Stimulated activated CD8-positive, alpha-beta memory T cell treated with anti-CD3 and anti-CD28 coated beads, Interleukin-2, amount 100 ng/mL, for 1 hour (primary cell): ENCODE data around the gene THSD7B.
"Not testable (repeated sequence)": the region's sequence is repeated elsewhere in the genome, so short reads cannot be mapped to it uniquely, and the experiment has no call there.

Source experiments
- DNase-seq, 2 donors: peaks; one replicate each; pipeline ENCODE4 v3.0.0-alpha.2; 2020; ENCODE audit warnings: low read depth in 2 of 2

THSD7B gene

DNA sequence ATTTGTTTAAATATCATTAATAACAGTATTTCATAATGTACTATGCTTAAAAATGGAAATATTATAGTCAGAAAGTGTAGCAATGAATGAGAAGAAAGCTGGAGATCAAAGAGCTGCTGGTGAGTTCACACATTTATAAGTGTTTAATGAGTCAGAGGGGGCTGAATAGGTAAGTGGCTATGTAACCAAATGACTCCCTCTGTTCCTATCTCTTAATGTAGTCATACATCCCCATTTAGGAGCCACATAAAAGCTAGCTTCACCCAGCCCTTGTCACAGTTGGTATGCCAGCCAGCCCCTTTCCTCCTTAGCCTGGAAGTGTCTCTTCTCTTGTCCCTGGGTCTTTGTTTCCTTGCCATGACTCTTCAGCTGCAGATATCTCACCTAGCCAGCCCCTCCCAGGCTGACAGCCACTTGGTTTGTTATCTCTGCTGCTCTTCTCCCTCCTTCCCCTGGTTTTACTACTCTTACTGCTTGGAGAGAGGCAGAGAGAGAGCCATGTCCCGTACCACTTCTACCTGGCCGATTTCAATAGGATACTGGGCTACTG, 760.4 kb downstream of the THSD7B start:
- DNase-seq = no peak

DNA sequence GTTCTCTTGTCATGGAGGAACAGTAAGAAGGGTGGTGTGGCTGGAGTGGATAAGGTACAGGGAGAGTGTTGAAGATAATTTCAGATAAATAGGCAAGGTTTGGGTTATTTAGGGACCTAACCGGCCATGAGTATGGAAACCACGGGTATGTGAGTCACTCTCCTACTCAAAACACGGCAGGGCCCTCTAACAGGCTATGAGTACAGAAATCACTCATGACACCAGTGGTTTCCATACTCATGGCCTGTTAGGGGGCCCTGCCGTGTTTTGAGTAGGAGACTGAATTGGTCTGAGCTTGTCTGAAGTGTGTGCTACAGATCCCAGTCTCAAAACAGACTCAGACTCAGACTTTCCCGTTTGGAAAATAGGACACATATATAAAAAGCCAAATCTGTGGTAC, 770.6 kb downstream of the THSD7B start:
- DNase-seq = no peak

DNA sequence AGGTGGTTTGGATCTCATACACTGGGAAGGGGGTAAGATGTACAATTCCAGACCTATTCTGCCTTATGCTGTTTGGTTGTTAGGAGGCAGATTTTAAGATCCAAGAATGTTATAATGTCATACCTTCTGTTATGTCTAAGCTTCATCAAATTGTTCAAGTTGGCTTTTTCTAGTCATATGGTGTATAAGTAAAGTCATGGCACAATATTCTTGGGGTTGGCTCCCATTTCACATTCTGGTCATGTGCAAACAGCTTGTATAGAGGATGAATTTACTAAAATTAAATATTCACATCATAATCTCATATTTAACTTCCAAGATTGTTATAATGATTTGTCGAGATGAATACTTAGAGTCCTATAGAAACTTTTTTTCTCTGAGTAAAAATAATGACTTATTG, 774.0 kb downstream of the THSD7B start:
- no peak for DNase-seq

DNA sequence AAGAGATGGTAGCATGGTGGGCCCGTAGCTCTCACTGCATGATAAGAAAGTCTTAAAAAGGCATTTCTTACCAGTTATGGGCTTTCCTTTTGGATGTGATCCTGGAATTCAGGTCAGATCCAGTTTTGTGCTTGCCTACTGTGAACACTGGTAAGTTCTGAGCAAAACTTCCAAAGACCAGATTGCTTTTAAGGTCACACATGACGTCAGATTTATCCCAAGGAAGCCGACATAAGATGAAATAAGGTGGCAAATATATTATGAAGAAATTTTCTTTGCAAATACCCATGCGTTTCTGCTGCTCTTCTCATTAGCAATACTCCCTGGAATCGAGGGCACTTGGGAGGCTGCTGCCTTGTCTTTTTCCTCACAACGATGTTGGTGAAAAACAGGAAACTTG, 782.5 kb downstream of the THSD7B start:
- DNase-seq = no peak

DNA sequence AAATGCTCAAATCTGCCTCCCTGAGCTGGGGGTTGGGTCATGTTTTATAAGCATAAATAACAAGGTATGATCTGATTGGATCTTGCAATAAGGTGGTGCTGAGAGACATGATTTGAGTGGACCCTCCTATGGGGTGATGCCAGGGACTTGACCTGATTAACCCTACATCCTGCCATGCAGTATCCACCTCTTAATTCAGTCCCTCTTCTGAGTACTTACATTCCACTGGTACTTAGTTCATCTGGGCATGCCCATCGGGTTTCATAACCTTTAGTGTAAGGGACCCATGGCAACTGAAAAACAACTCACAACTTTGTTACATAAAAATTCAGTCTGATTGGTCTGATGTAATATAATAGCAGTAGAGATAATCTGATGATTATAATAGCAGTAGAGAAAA, 801.0 kb downstream of the THSD7B start:
- DNase-seq = no peak

DNA sequence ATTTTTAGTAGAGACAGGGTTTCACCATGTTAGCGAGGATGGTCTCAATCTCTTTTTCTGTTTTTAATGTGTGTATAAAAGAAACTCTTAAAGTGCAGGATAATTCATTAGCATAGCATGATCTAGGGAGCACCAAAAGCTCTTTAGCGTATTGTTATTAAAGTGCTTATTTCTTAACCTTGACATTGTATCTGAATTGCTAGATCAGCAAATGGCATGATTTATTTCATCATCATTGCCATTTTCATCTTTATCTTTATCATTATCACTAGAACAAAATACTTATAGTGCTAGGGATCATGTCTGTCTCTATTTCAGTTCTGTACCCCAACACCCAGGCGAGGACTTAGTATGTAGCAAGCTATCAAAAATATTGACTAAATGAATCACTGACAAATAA, 805.1 kb downstream of the THSD7B start:
- no peak for DNase-seq

DNA sequence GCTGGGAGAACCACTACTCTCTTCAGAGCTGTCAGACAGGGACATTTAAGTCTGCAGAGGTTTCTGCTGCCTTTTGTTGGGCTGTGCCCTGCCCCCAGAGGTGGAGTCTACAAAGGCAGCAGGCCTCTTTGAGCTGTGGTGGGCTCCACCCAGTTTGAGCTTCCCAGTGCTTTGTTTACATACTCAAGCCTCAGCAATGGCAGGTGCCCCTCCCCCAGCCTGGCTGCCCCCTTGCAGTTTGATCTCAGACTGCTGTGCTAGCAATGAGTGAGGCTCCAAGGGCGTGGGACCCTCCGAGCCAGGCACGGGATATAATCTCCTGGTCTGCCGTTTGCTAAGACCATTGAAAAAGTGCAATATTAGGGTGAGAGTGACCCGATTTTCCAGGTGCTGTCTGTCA, 822.5 kb downstream of the THSD7B start:
- DNase-seq = not testable (repeated sequence)

DNA sequence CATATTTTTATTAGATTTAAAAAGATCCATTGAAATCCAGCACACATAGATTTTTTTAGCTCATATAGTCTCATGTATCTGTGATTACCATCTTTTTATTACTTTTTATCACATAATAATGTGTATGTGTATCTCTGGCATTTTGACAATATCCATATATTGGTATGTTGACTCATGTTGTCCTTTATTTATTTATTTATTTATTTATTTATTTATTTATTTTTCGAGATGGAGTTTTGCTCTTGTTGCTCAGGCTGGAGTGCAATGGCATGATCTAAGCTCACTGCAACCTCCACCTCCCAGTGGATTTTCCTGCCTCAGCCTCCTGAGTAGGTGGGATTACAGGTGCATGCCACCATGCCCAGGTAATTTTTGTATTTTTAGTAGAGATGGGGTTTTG, 823.2 kb downstream of the THSD7B start:
- not testable (repeated sequence) for DNase-seq

DNA sequence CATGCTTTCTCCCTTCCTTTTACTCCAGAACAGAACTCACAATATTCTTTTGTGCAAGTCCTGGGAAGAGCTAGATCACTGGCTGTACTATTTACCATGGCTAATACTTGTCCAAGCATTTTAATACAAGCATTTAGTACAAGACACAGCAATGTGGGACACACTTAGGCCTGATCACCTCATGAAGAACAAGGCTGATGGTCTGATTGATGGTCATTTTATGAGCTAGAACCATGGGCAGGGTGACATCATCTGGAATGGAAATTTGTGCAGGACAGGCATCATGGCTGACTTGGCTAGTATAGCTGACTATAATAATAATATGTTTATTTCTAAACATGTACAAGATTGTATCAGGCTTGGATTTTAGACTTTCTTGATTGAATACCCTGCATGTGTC, 824.8 kb downstream of the THSD7B start:
- no peak for DNase-seq

DNA sequence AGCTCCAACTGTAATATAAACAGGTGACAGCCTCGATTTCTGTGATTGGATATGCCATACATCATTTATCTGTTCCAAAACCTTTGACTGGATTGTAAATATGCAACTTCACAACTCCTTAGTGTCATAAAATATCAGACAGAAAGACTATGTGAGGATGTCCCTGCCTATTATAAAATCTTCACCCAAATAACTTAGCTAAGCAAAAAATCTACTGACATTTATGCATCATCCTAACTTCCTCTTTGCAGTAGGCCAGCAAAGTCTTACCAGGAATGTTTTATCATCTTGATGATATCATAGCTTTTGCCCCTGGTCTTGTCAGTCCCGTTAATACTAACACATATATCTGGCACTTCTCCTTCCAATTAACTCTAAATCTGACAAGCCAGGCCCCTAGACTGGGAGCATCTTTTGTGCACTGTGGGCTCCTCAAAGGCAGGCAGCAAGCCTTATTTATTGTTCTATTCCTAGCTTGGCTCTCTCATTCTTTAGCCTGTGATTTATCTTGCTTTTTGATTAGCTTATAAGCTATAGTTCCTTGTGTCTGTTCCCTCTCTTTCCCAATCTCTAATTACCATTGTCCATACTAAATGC, 842.5 kb downstream of the THSD7B start:
- no peak for DNase-seq

DNA sequence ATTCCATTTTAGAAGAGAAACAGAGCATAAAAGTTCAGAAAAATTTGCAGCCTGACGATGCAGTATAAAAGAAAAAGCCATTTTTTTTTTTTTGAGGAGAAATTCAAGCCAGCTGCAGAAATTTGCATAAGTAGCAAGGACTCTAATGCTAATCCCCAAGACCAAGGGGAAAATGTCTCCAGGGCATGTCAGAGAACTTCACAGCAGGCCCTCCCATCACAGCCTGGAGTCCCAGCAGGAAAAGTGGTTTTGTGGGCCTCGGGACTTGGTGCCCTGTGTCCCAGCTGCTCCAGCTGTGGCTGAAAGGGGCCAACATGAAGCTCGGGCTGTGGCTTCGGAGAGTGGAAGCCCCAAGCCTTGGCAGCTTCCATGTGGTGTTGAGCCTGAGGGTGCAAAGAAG, 873.6 kb downstream of the THSD7B start:
- DNase-seq = no peak

DNA sequence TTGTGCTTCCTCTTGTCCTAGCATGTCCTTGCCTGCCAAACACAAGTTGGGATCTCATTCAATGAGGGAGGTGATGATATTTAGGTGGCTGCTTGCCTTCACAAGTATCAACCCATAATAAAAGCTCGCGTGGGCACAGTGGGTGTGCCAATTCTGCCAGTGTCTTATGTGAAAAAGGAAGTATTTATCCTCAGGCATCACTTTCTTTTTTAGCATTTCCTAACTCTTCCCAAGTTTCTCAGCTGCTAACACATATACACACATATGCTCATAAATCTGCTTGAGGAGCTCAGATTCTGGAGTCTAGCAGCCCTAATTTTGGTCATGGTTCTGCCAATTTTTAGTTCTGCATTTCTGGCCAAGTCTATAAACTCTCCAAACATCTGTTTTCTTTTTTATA, 879.4 kb downstream of the THSD7B start:
- no peak for DNase-seq

DNA sequence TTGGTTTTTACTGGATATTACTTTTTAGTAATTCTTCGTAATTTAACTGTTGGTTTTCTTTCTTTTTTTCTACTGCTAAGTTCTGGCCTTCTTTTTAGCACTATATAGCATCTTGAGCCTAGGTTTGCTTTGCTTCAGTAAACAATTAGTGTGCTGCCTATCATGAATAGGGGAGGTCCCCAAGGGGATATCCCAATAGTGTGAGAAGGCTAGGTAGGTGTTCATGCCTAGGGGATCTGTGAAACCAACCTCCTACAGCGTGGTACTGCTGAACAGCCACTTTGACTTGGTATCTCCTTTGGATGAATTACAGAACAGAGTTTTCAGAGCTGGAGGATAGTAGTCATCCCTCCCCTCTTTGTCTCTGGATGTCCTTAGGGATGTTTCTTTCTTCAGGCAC, 888.7 kb downstream of the THSD7B start:
- no peak for DNase-seq

DNA sequence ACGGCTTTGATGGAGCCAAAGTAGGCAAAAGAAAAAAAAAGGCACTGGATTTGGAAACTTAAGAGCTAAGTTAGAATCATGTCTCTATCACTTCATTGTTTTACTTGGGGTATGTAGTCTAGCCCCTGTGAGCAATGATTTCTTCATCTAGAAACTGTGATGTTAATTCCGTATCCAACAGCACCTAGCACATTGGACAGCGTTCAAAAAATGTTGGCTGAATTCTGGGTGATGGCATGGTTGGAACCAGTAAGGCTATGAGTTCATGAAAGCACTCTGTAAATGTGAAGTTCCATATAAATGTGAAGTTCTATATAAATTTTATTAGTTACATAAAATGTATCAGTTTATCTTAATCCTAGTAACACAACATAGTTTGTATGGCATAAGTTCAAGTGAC, 890.5 kb downstream of the THSD7B start:
- DNase-seq = no peak

DNA sequence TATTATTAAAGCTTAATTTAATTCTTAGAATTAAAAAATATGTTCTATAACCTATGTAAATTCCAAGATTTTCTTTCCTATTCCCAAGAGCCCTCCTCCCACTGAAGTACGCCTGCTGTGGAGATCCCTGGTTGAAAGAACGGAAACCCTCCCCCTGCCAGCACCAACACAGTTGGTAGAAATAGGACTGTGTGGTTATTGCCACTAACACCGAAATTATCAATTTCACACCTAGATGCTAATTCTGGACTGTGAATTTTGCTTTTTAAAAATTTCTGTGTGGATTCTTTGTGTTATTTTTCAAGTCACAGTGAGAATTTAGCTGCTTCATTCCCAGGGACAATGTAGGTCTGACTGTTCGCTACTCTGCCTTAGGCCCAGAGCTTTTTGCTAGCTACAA, 893.1 kb downstream of the THSD7B start:
- no peak for DNase-seq

DNA sequence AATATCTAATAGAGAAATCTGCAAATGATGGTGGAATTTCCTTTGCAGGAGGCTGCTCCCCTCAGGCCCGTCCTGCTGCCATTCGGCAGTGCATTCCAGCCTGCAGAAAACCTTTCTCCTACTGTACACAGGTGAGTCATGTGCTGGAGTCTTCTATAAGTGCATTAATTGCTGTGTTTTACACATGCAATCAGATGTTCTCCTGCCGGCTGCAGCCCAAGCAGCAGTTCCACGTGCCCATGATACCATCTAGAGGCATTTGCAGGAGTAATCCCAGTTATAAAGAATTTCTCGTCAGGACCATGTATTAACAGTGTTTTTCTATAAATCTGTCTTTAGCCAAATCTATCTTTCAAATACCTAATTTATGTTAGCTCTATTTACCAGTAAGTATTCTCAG, 894.3 kb downstream of the THSD7B start:
- DNase-seq = no peak

DNA sequence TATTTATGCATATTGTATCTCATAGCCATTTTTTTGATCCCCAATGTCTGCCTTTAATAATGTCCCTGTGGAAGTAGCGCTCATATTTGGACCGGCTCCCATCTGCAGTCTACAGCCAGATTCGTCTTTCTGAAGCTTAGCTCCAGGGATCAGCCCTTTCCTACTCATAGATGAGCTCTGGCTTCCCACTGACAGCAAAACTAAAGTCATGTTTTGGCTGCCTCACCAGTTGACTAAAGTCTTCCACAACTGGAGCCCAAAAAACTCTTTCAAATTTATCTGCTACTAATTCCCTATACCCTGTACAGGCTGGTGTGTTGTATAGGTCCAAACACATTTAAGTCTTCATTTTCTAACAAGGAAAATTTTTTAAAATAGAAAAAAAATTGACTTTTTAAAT, 904.8 kb downstream of the THSD7B start:
- DNase-seq = no peak

DNA sequence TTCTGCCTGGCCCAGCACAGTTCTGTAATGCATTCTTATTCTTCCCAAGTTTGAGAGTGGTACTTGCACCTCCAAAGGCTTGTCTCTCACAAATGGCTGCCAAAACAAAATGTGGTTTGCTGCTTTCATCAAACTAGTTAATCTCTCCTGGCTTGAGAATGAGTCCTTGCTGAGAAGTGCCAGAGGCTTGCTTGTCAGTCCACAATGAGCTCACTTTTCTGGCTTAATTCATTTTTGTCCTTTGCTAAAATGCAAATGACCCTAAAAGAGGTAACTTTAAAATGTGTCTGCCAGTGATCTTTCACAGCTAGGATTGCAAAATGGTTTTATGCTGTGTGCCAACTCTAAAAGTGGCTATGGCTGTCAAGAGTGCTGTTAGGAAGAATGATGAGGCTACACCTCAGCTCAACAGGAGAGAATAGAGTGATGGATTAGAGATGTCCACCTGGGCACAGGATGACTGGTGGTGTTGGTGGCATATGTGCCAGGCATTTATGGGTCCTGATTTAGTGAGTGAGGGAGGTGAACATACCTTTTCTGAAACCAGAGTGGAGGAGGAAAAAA, 907.7 kb downstream of the THSD7B start:
- DNase-seq = no peak

DNA sequence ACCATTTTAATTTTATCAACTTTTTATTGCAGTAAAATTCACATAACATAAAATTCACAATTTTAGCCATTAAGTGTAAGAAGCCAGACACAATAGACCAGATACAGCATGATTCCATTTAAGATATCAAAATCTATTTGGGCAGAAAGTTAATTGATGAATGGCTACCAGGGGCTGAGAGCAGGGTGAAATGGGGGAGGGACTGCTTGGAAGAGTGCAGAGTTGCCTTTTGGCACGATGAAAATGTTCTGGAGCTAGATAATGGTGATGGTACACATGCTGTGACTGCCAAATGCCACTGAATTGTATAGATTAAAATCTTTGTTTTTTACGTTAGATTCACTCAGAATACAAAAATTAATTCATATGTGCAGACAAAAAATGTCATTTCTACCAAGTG, 909.6 kb downstream of the THSD7B start:
- DNase-seq = no peak

DNA sequence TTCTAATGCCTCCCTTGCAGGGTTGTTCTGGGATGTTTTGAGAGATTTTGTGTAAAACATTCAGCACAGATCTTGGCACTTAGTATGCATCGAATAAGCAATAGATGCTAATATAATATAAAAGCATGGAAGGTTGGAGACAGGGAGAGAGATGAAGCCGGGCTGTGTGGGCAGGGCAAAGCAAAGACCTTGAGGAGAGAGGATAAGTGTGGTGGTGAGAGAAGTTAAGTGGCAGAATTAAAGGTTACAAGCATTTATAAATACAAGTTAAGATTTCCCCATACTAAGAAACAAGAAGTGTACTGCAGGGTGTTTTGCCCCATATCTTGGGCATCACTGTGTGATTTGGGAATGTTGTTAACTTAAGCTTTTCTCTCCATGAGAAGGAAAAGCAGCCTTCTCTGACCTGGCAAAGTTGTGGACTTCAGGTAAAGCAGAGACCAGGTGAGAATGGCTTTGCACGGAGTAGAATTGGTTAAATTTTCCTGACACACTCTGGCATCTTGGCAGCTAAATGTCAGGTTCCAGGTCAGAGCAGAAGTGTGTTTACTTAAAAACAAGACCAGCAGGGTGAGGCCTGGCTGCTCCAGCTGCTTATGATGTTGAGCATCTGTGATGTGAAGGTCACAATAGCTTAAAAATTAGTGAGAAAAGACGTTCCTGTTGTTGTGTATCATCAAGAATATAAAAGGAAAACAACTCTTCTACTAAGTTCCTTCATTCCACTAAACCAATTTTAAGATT, 910.4 kb downstream of the THSD7B start:
- DNase-seq = no peak

DNA sequence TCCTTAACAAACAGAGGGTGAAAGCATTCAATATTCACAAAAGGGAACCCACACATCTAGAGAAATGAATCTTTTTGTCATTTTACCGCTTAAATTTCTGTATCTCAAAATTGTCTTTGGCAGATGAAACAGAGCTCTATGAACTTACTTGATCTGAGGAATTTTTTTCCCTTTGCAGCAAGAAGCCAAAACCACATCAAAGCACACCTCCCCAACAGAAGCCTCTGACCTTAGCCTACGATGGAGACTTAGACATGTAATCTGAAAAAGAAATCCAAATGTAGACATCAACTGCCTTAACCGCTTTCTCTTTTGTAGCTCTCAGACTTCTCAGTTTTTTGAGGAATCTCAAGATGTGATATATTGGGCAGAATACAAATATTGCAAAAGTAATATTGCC, 911.0 kb downstream of the THSD7B start:
- DNase-seq = no peak

DNA sequence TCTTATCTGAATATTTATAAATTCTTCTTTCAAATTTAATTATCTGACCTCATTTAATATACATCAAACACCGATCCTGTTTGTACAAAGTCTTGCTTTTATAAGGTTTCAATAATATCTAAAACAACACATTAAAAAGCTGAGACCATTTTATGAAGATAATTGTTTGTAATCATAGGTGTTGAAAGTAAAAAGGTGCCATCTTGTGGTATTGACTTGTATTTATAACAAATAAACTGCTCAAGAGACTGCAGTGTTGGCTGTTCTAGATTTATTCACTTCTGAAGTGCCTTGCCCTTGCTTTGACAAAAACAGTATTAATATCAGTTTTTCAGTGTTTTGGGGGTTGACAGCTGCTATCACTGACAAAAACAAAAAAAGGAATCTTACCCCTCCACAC, 912.1 kb downstream of the THSD7B start:
- no peak for DNase-seq

DNA sequence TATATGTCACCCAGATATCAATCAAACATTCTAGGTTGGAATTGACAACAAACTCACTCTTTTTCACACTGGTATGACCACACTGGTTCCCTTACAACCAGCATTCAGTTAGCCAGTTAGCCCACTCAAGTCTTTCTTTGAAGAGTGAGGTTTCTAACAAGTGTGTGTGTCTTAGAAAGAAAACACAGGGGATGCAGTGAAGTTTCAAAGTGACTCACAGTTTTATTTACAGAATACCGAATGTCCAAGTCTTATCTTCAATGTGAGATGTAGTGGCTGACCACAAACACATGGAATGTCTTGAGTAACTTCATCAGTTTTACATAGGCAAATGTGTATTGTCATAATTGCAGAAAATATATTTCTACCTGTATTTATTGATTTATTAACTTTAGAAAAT, 924.2 kb downstream of the THSD7B start:
- DNase-seq = no peak
